Epithelial cell of esophagus (primary cell): ENCODE results near the gene KLHL26.

Source experiments
- DNase-seq: peaks from one replicate; pipeline ENCODE4 v3.0.0; 2010; ENCODE audit warnings: low read depth
- H3K4me3 ChIP-seq: 2 replicates; pipeline ENCODE4 v1.5.1; 2011; ENCODE audit warnings: mild to moderate bottlenecking, low read length, control low read depth
- CTCF ChIP-seq: IDR thresholded peaks from 2 replicates; pipeline ENCODE4 v1.5.1; 2011; ENCODE audit warnings: low read depth, mild to moderate bottlenecking, low read length, control low read depth, inconsistent platforms; ENCODE audit not compliant: insufficient read depth; ENCODE audit errors: missing control alignments

Gene KLHL26

GRCh38 chr19:18697680-18698079 is 60.9 kb downstream of the KLHL26 start:
- H3K4me3 ChIP-seq: no peak overlapping the region
- TF ChIP-seq CTCF: no peak
- no peak for DNase-seq

GRCh38 chr19:18698321-18699167 is 61.7 kb downstream of the KLHL26 start:
- DNase-seq: no peak
- no peak overlapping the region for H3K4me3 ChIP-seq
- TF ChIP-seq CTCF: no peak

- no peak for DNase-seq
- no peak for TF ChIP-seq CTCF
- no peak overlapping the region for H3K4me3 ChIP-seq
Measured at GRCh38 chr19:18699403-18700054, 62.7 kb downstream of the KLHL26 start.

- no peak for TF ChIP-seq CTCF
- DNase-seq: peak; percentile 41
- H3K4me3 ChIP-seq: no peak overlapping the region
Measured at GRCh38 chr19:18700501-18701249, 63.8 kb downstream of the KLHL26 start.

- H3K4me3 ChIP-seq: no peak overlapping the region
- TF ChIP-seq CTCF: no peak
- DNase-seq: no peak
Measured at GRCh38 chr19:18701250-18701608, 64.4 kb downstream of the KLHL26 start.

- TF ChIP-seq CTCF: no peak
- peak; percentile 26 for DNase-seq
- no peak overlapping the region for H3K4me3 ChIP-seq
Measured at GRCh38 chr19:18704054-18704453, 67.2 kb downstream of the KLHL26 start.
